Peyer's patch (tissue), 4 donors: ENCODE measurements around the gene CBX5.
"Not testable (repeated sequence)": the region's sequence is repeated elsewhere in the genome, so short reads cannot be mapped to it uniquely, and the experiment has no call there.

Experiments used
- POLR2A ChIP-seq, 2 donors: fragments of 450-650 bp; IDR thresholded peaks; one replicate each; pipeline ENCODE4 v1.5.1; 2017; ENCODE audit warnings: antibody characterized with exemption in 2 of 2, mild to moderate bottlenecking in 2 of 2, moderate library complexity in 2 of 2
- TF ChIP-seq, protein P1 (sequence below), 6 experiments: fragments of 450-650 bp in 4 of 6; fragments of 200-600 bp in 2 of 6; sonication (generic) in 1 of 6; IDR thresholded peaks; one replicate each; pipeline ENCODE4 v1.5.1; 2017 to 2019; ENCODE audit warnings: antibody characterized with exemption in 6 of 6, mild to moderate bottlenecking in 3 of 6, moderate library complexity in 1 of 6

DNA sequence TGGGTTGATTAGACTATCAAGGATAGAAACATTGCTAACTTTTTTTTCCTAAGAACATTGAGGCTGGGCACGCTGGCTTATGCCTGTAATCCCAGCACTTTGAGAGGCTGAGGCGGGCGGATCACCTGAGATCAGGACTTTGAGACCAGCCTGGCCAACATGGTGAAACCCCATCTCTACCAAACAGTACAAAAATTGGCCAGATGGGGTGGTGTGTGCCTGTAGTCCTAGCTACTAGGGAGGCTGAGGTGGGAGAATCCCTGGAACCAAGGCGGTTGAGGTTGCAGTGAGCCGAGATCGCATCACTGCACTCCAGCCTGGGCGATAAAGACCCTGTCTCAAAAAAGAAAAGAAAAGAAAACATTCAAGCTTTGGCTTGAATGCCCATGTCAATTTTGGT, 32.4 kb upstream of the CBX5 start:
- TF ChIP-seq, protein P1, sequence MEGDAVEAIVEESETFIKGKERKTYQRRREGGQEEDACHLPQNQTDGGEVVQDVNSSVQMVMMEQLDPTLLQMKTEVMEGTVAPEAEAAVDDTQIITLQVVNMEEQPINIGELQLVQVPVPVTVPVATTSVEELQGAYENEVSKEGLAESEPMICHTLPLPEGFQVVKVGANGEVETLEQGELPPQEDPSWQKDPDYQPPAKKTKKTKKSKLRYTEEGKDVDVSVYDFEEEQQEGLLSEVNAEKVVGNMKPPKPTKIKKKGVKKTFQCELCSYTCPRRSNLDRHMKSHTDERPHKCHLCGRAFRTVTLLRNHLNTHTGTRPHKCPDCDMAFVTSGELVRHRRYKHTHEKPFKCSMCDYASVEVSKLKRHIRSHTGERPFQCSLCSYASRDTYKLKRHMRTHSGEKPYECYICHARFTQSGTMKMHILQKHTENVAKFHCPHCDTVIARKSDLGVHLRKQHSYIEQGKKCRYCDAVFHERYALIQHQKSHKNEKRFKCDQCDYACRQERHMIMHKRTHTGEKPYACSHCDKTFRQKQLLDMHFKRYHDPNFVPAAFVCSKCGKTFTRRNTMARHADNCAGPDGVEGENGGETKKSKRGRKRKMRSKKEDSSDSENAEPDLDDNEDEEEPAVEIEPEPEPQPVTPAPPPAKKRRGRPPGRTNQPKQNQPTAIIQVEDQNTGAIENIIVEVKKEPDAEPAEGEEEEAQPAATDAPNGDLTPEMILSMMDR (IDR thresholded peaks at IDR 0.05): not testable (repeated sequence)
- TF ChIP-seq POLR2A (IDR thresholded peaks at IDR 0.05): not testable (repeated sequence)
